Ovary (tissue), 3 donors: Measurements from ENCODE around the gene DISP2.

ENCODE experiments used
- POLR2A ChIP-seq: fragments of 450-650 bp; IDR thresholded peaks from one replicate; pipeline ENCODE4 v1.6.1; 2017; ENCODE audit warnings: antibody characterized with exemption, mild to moderate bottlenecking, moderate library complexity
- TF ChIP-seq, protein P1 (sequence below), 3 donors: fragments of 450-650 bp in 2 of 3; fragments of 200-600 bp in 1 of 3; IDR thresholded peaks; one replicate each; pipeline versions ENCODE4 v1.5.1 to v1.8.0; 2016 to 2022; ENCODE audit warnings: antibody characterized with exemption in 3 of 3, mild to moderate bottlenecking in 1 of 3
- donor health status: DM: no; HTN: no; CAD: no.

DNA sequence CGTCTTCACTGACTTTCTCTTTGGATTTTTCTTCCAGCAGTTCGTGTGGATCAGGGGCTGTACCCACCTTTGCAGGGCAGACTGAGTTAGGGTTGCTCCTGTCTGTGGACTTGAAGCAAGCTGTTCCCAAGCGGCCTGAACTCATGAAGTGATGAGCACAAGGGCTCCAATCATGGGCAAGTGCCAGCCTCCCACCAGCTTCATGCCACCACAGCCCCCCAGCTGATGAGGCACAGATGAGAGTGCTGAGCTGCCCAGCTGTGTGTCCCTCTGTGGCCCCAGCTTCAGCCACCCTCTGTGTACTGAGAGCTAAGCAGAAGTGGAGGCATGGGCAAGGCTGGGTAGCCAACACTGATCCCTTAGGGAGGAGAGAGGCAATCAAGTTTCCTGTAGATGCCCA lies 47.0 kb upstream of the DISP2 start:
- TF ChIP-seq, protein P1, sequence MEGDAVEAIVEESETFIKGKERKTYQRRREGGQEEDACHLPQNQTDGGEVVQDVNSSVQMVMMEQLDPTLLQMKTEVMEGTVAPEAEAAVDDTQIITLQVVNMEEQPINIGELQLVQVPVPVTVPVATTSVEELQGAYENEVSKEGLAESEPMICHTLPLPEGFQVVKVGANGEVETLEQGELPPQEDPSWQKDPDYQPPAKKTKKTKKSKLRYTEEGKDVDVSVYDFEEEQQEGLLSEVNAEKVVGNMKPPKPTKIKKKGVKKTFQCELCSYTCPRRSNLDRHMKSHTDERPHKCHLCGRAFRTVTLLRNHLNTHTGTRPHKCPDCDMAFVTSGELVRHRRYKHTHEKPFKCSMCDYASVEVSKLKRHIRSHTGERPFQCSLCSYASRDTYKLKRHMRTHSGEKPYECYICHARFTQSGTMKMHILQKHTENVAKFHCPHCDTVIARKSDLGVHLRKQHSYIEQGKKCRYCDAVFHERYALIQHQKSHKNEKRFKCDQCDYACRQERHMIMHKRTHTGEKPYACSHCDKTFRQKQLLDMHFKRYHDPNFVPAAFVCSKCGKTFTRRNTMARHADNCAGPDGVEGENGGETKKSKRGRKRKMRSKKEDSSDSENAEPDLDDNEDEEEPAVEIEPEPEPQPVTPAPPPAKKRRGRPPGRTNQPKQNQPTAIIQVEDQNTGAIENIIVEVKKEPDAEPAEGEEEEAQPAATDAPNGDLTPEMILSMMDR (IDR thresholded peaks at IDR 0.05), result no peak
- no peak for TF ChIP-seq POLR2A
